ENCODE measurements around the gene ZNF236. TPM values are rescaled to one million over a fixed set of nuclear protein-coding genes. Genes with fewer than 3 reads are reported as not detected.

Gene ZNF236
- total RNA-seq, 1 donor from 2014 or later = 5.5 TPM

DNA sequence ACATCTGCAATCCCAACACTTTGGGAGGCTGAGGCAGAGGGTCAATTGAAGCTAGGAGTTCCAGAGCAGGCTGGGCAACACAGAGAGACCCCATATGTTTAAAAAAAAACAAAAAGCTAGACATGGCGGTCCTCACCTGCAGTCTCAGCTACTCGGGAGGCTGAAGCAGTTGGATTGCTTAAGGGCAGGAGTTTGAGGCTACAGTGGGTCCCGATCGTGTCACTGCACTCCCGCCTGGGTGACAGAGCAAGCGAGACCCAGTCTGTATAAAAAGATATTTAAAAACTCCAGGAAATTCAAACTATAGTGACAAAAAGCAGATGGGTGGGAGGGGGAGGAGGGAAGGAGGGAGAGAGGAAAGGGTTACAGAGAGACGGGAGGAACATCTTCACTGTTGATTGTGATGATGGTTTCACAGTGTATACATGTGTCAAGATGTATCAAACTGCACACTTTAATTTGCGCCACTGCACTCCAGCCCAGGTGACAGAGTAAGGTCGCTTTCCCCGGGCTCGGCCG, 942 bp upstream of the ZNF236 start:
- DNase-seq (ENCODE audit: low read depth, low spot score) = no peak

DNA sequence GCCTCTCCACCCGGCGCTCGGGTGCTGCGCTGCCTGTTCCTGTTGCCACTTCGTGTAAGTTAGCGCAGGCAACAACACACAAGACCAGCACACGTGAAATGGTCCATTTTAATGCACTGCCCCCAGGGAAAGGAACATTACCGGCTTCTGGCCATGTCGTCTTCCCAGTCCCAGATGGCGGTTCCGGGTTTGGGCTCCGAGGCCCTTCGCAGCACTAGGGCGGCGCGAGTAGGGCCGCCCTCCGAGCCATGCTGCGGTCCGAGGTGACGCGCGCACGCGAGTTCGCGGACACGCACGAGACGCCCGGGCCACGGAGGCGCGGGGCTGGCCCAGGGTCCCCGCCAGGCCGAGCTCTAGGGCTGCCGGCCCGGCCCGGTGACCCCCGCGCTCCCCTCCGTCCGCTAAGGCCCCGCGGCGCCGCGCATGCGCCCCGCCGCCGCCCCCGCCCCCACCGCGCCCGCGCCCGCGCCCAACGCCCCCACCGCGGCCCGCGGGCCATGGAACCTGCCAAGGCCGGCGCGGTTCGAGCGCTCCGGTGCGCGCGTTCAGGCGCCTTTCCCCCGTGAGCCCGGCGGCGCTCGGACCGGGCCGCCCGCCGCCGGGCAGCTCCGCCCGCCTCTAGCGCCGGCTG, 367 bp upstream of the ZNF236 start:
- no peak for DNase-seq (ENCODE audit: low read depth, low spot score)

DNA sequence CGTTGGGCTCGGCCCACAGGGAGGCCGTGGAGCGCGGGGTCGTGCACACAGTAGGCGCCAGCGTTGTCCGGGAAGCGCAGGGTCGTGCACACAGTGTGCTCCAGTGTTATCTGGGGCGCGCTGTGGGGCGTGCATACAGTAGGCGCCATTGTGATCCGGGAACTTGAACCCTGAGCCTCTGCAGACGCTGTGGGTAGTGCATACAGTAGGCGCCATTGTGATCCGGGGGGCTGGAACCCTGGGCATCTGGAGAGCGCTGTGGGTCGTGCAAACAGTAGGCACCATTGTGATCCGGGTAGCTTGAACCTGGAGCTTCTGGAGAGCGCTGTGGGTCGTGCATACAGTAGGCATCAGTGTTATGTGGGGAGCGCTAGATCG, 793 bp downstream of the ZNF236 start:
- no peak for DNase-seq (ENCODE audit: low read depth, low spot score)

DNA sequence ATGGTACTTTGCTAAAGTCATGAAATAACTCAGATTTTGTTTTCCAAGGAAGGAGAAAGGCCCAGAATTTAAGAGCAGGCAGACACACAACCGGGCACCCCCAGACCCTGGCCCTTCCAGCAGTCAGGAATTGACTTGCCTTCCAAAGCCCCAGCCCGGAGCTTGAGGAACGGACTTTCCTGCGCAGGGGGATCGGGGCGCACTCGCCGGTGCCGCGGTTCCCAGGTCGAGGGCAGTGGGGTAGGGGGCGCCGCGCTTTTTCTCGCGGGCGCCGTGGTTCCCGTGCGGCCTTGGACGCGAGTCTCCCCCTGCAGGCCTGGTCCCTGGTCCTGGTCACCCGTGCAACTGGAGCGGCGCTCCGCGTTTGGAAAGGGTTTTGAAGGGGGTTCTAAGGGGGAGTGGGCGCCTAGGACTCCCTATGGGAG, 1.2 kb downstream of the ZNF236 start:
- DNase-seq (ENCODE audit: low read depth, low spot score) = no peak

DNA sequence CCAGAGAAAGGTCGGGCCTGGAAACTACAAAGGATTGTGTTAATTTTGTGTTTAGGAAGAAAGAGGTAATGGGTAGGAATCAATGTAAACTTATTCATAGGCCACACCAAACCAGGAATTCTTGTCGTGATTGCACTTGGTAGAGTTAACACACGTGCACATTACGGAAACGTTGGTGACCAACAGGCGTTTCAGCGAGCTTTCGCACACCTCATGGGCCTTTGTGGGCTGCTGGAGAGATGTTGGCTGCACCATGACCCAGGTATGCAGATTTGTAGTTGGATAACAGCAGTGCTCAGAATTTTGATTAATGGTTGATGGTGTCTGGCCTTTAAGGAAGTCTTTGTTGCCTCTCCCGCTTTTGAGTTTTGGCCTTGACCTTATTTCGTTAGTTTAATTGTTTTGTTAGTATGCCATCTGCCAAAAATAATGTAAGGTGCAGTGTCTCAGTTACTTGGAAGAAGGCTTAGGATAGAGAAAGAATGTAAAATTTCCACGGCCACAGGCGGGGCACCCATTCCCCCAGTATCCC, 1.9 kb downstream of the ZNF236 start:
- DNase-seq (ENCODE audit: low read depth, low spot score) = no peak

DNA sequence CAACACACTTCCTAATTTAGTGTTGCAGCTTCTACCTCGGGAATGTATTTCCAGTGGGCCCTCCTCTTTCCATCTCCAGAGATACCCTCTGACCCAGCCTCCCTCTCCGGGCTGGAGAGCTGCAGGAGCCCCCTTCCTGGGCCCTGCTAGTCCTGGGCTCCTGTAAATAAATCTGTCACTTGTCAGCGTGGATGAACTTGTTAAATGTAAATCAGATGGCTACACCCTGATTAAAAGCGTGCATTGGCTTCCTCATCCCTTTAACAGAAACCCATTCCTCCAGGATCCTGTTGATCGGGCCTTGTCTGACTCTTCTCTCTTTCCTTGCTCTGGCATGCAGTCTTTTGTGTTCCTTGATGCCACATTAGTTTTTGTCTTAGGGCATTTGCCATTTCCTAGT, 2.4 kb downstream of the ZNF236 start:
- DNase-seq (ENCODE audit: low read depth, low spot score) = no peak

DNA sequence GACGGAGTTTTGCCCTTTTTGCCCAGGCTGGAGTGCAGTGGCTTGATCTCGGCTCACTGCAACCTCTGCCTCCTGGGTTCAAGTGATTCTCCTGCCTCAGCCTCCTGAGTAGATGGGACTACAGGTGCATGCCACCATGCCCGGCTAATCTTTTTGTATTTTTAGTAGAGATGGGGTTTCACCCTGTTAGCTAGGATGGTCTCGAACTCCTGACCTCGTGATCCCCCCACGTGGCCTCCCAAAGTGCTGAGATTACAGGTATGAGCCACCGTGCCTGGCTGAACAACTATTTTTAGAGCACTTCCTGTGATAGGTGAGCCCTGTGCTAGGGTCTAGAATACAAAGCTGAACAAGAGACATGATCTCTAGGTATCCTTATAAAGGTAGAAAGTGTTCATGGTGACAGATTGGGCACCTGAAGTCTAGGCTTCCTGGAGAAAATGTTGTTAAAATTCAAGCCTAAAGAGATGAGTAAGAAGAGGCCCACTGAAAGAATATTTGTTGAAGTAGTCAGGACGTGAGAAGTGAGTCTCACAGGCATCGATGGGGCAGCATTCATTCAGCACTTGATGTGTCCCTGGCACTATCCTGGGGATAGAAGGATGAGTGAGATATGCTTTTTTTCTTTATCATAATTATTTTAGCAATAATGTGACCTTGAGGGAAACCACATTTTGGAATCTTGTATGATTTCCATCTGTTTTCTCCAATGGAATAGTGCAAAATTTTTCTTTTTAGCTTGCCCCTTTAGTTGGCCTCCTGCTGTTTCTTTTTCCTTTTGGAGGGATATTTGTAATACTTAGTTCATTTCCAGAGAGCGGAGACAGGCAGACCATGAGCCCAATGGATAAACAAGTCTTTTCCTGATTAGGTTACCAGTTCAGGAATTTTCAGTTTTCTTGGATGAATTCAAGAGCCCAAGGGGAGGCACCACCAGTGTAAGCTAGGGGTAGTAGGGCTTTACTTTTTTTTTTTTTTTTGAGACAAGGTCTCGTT, 5.1 kb downstream of the ZNF236 start:
- no peak for DNase-seq (ENCODE audit: low read depth, low spot score)

DNA sequence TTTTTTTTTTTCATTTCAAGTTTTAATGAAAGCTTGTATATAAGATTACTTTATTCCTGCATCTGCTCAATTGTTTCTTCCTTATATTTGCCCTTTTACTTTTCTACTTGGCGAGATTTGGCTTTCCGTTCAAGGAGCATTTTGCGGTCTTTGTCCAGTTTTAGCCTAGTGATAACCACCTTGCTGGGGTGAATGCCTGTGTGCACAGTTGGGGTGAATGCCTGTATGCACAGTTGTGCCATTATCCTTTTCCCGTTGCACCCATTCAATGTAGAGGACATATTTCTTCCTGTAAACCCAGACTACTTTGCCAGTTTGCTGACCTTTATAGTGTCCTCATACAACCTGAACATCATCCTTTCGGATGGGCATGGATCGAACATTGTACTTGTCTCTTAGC, 12.0 kb downstream of the ZNF236 start:
- no peak for DNase-seq (ENCODE audit: low read depth, low spot score)

DNA sequence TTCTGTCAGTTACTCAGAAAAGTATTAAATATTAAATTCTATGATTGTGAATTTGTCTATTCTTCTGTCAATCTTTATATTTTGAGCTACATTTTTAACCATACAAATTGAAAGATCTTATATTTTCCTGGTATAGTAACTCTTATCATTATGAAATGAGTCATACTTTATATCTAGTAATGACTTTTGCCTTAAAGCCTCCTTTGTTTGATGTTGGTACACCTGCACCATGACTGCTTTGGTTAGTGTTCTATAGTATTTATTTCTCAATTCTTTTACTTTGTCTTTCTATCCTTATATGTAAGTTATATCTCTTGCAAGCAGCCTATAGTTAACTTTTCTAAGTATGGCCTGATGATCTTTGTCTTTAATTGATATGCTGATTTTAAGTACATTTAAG, 13.0 kb downstream of the ZNF236 start:
- no peak for DNase-seq (ENCODE audit: low read depth, low spot score)

DNA sequence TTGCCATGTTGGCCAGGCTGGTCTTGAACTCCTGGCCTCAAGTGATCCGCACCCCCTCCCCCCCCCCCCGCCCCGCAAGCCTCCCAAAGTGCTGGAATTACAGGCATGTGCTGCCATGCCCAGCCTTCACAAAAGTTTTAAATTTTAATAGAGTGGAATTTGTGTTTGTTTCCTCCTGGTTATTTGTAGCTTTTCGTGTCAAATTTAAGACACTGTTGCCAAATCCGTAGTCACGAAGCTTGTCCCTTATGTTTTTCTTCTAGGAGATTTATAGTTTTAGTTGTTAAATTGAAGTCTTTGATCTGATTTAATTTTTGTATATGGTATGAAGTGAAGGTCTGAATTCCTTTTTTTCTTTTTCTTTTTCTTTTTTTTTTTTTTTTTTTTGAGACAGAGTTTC, 14.7 kb downstream of the ZNF236 start:
- no peak for DNase-seq (ENCODE audit: low read depth, low spot score)

DNA sequence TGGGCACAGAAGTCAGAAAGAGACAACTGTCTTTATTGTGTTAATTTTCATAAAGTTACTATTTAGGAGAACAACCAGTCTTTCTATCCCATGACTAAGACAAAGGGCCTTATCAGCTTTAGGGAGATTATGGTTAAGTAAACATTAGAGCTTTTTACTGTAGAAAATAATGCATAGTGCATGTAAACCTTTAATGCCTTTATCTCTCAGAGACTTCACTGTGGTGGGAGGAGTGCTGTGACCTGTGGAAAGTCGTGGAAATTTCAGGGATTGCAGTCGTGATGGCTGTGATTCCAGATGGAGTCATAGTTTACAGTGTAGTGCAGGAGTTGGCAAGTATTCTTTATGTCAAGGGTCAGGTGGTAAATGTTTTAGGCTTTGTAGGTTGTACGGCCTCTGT, 15.8 kb downstream of the ZNF236 start:
- no peak for DNase-seq (ENCODE audit: low read depth, low spot score)

DNA sequence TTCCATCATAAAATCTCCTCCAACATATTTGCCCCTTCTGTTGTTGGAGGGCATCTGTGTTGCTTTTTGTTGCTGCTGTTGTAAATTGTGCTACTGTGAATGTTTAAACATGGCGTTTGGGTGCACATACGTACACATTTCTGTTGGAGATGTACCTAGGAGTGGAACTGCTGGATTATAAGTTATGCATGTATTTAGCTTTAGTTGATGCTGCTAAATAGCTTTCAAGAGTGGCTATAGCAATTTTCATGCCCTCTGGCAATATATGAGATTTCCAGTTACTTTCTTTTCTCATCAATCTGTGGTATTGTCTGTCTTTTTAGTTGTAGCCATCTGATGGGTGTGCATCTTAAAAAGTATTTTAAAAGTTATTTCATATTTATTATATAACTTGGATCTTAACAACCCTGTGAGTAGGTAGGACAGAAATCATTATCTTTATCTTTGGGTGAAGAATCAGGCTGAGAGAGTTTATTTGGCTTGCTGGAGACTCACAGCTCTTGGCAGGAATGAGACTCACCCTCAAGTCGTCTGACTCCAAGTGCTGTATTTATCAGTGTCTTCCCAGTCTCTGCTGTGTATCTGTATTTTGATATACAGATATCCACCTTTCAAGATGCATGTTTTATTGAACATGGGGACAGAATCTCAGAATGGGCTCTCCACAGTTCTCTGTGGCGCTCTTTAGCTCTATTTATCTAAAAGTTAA, 16.9 kb downstream of the ZNF236 start:
- no peak for DNase-seq (ENCODE audit: low read depth, low spot score)

DNA sequence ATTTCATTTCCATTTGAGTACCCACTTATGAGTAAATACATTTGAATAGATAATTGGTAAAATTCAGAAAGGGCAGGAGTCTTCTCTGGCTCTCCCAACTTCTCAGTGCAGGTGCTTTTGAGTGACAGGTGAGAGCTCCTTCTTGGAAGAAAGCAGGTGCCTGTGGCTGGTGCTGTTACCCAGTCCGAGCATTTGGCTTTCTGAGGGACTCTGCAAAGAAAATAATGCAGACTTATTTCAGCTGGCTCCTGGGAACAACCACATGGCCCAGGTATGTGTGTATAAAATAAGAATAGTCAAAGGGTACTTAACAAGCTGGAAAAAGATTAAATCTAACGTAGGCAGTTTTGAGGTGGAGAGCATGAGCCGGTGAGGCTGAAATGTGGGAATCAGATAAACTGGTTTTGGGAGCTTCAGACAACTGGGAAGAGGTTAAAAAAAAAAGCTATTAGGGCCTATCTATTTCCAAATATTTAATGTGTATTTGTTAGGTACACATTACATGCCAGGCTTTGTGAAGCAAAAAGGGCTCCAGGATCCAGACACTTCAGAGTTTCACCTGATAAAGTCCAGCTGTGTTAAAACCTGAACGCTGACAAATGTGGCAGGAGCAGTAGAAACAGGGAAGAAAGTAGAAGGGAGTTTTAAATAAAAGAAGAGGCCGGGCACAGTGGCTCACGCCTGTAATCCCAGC, 20.6 kb downstream of the ZNF236 start:
- no peak for DNase-seq (ENCODE audit: low read depth, low spot score)

DNA sequence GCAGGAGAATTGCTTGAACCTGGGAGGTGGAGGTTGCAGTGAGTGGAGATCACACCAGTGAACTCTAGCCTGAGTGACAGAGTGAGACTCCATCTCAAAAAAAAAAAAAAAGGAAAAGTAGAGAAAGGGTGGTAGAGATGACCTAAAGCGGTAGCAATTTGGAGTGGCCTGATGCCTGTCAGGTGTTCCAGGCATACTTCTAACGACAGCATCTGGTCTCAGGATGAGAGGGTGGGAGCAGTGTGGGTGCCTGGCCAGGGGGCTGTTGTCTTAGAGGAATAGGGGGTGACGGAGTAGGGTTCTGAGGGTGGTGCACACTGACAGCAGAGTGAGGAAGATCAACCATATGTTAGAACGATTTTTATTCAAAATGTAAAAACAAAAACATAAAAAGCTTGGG, 21.8 kb downstream of the ZNF236 start:
- DNase-seq (ENCODE audit: low read depth, low spot score) = no peak

DNA sequence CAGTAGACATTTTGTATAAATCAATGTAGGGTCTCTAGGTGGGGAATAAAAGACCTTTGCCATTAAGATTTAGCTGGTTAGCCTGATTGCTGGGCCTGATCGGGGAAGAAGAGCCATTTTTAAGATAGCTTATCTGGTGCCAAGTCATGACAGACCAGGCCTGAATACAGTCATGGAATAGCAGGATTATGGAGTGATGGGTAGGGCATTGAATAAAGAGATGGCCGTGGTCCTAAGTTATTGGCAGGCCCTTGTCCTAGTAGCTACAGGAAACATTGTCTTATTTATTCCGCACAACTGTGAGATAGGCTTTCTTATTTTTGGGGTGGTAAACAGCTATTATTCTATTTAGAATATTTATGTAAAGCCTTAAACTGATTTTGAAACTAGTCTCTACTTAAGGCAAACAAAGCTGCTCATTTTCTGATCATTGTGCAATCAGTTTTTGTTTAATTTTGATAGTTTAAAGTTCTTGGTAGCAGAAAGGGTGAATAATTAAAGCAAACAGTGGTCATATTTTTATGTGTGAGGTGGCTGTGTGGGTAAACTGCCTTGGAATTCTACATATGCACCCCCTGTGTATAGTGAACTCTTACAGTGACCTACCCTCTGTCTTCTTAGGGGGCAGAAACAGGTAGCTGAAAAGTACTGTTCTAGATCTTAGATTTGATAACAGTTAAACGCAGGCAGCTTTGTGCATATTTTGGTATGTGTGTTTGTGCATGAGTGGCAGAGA, 22.6 kb downstream of the ZNF236 start:
- no peak for DNase-seq (ENCODE audit: low read depth, low spot score)

DNA sequence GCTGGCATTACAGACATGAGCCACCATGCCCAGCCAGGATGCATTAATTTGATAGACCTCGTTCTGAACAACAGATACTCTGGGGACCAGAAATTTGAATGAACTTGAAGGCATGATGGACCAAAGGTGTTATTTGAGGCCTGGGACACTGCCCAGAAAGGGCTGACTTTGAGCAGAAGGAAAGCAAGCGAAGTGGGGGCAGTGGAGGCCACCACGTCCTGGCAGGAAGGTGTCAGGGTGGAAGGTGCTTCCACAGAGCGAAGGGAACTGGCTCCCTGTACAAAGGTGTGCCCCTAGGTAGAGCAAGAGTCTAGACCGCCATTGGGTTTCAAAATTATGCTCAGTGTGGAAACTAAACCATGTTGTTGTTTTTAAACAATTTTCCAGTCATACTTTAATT, 23.9 kb downstream of the ZNF236 start:
- DNase-seq (ENCODE audit: low read depth, low spot score) = no peak

DNA sequence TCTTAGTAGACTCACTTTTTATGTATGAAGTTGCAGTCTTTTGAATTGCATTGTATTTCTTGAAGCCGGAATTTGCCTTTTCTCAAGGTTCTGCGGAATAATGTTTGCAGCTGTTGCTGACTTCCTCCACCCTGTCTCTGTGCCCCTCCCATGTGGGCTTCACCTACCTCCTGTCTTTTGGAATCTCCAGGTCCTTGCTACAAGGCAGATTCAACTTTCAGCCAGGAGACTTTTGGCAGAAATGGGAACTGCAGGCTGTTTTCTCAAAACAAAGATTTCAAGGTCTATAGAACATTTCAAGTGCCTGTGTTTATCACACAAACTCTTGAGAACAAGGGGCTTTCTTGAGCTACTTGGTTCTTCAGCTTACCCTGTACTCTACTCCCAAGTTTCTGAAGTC, 25.6 kb downstream of the ZNF236 start:
- no peak for DNase-seq (ENCODE audit: low read depth, low spot score)

DNA sequence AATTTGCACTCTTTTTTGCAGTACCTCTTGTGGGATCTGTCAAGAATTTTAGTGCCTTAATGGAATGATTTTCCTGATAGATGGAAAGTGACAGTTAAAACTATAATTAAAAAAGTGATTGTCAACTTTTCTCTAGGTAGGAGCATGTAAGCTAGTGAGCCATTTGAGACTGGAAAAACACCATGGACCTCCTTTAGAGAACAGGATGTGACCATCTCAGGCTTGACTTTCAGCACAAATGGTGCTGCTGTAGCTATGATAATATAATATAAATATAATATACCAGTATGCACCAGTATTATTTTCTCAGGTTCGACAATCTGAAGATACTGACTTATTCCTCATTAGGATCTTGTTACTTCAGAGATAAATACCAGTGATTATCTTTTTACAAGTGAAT, 27.8 kb downstream of the ZNF236 start:
- no peak for DNase-seq (ENCODE audit: low read depth, low spot score)

DNA sequence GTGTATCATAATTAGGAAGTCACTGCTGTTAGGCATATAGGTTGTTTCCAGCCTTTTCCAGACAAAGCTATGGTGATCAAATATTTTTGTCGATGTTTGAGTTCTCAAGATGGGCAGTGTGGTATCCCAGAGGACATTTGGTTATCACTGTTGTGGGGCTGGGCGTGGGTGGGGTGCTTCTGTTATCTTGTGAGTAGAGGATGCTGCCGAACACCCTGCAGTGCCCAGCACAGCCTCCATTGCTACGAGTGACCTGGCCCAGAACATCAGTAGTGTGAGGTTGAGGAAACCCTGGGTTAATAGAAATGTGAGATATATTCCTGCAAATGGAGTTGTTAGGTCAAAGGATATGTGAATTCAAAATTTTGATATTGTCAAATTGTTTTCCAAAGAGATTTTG, 33.2 kb downstream of the ZNF236 start:
- no peak for DNase-seq (ENCODE audit: low read depth, low spot score)

DNA sequence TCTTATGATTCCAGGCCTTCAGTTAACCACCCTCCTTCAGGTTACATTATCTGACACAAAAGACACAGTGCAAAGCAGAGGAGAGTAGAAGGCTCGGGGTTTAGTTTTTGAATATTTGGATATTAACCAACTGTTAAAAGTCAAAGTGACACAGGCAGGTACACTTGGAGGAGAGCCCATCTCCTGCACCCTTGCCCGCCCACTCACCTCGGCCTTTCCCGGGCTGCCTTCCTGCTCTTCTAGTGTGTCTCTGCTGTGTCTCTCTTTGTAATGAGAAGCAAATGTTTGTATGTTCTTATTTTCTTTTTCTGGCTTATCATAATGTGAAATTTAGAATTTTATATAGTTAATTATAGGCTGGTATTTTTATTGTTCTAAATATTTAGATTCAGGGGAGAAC, 35.1 kb downstream of the ZNF236 start:
- no peak for DNase-seq (ENCODE audit: low read depth, low spot score)

Measured in pulmonary artery endothelial cell (primary cell).